ENCODE data around the gene TGFBR2. TPM values are rescaled to one million over a fixed set of nuclear protein-coding genes. Genes with fewer than 3 reads are reported as not detected.

The TGFBR2 gene
- total and polyA plus RNA-seq, 2 of the 13 experiments (the other 11 are each of a cell fraction or from before 2014, with no cell fraction given) = 82.2 to 187 TPM

GRCh38 chr3:30613133-30613825 lies 6.9 kb downstream of the TGFBR2 start (continued):
- TF ChIP-seq DMAP1 (CRISPR knock-in tag; IDR thresholded peaks at IDR 0.05) = 0 out of 2 replicates have a peak, but pooled peaks have one; percentile 34
- 0 out of 2 replicates have a peak, but pooled peaks have one; percentile 2 for TF ChIP-seq POLR2G (IDR thresholded peaks at IDR 0.05; ENCODE audit: low read depth, low read length)
- TF ChIP-seq ZMYM4 (CRISPR knock-in tag; IDR thresholded peaks at IDR 0.05) = peak; percentile 61
- TF ChIP-seq LBX2 (CRISPR knock-in tag; IDR thresholded peaks at IDR 0.05; ENCODE audit: borderline replicate concordance) = no peak
- 0 out of 2 replicates have a peak, but pooled peaks have one; percentile 32 for TF ChIP-seq FOXA3 (CRISPR knock-in tag; IDR thresholded peaks at IDR 0.05)
- TF ChIP-seq HNF4G (IDR thresholded peaks at IDR 0.05; ENCODE audit: borderline replicate concordance, low read depth, low read length) = no peak
- TF ChIP-seq HNF4G (CRISPR knock-in tag; IDR thresholded peaks at IDR 0.05; ENCODE audit: borderline replicate concordance, low read depth) = no peak
- no peak for TF ChIP-seq ISX (CRISPR knock-in tag; conservative IDR thresholded peaks at IDR 0.05)
- TF ChIP-seq SNAI1 (CRISPR knock-in tag; IDR thresholded peaks at IDR 0.05; ENCODE audit: borderline replicate concordance) = no peak

- intact Hi-C loops (cut with micrococcal nuclease; ENCODE audit: unreplicated experiment) = no loop called here
These were observed 8.0 kb downstream of the TGFBR2 start for GRCh38 chr3:30614373-30614772.

More at GRCh38 chr3:30614373-30614772, 8.0 kb downstream of the TGFBR2 start:
- POLR2A ChIA-PET = interaction anchor here (1.5 kb wide), 1 partner anchor 8 kb away, joined by 4 read pairs; the partner anchor contains the start of gene TGFBR2
- CTCF ChIA-PET (ENCODE audit: low intra/inter-chr PET ratio, low total read pairs) = no interaction called here
- no peak for DNase-seq (ENCODE audit: low spot score)
- peaks cover 89% of the 10 kb centered on the region for H3K4me1 ChIP-seq (ENCODE audit: insufficient read depth, low read length)
- H3K27ac ChIP-seq (ENCODE audit: extremely low read length, insufficient read depth, low read length) = peak overlapping the region; percentile 3
- no peak overlapping the region for H2AFZ ChIP-seq (ENCODE audit: low read length)
- no peak for TF ChIP-seq NCOA1 (CRISPR knock-in tag; IDR thresholded peaks at IDR 0.05)
- peak; percentile 32 for TF ChIP-seq RBM22 (optimal IDR thresholded peaks at IDR 0.05; ENCODE audit: low read length)
- in situ Hi-C loops (cut with HindIII; ENCODE audit: extremely low pct_ligation_motif_present, low pct_unique_long_range_greater_than_20kb) = no loop called here
- H3K9me3 ChIP-seq (ENCODE audit: low read length) = no peaks in the 10 kb centered on the region
- H3K4me3 ChIP-seq (replicated peaks in 1 of 3; ENCODE audit: insufficient read depth in 1 of 3, low read depth in 2 of 3, low read length in 3 of 3) = peak overlapping the region; percentile 27 to 46 (median 32); a peak in 4 of 6 replicates
- WGBS (ENCODE audit: low lambda C conversion rate) = 63% methylated on average over 4 of the region's 4 CpGs
- peaks cover 100% of the 10 kb centered on the region for H3K79me2 ChIP-seq (ENCODE audit: insufficient read depth, low read length)
- H3K27me3 ChIP-seq (ENCODE audit: control insufficient read depth in 1 of 2, insufficient read depth in 2 of 2, low read length in 2 of 2) = no peaks in the 10 kb centered on the region; a peak in 1 of 5 replicates
- no peak for FAIRE-seq
- BruUV-seq (replicated peaks) = no TSS peak
- H3K4me2 ChIP-seq (ENCODE audit: low read depth, low read length) = peak overlapping the region; percentile 92
- peak overlapping the region; percentile 88; the same call in 1 of the 2 replicates for H3K9ac ChIP-seq (ENCODE audit: insufficient read depth, low read depth, low read length)
- no peak for ATAC-seq
- H4K20me1 ChIP-seq (ENCODE audit: insufficient read depth, low read length) = peaks cover 100% of the 10 kb centered on the region
- H3K36me3 ChIP-seq (replicated peaks in 1 of 2; ENCODE audit: control insufficient read depth in 1 of 2, insufficient read depth in 2 of 2, low read length in 2 of 2) = peaks cover 11 to 57% of the 10 kb centered on the region in 2 experiments

All from HepG2 (cell line).